Measurements from ENCODE around the gene TMIGD1.
"Not testable (repeated sequence)": the region's sequence is repeated elsewhere in the genome, so short reads cannot be mapped to it uniquely, and the experiment has no call there.

Gene TMIGD1

DNA sequence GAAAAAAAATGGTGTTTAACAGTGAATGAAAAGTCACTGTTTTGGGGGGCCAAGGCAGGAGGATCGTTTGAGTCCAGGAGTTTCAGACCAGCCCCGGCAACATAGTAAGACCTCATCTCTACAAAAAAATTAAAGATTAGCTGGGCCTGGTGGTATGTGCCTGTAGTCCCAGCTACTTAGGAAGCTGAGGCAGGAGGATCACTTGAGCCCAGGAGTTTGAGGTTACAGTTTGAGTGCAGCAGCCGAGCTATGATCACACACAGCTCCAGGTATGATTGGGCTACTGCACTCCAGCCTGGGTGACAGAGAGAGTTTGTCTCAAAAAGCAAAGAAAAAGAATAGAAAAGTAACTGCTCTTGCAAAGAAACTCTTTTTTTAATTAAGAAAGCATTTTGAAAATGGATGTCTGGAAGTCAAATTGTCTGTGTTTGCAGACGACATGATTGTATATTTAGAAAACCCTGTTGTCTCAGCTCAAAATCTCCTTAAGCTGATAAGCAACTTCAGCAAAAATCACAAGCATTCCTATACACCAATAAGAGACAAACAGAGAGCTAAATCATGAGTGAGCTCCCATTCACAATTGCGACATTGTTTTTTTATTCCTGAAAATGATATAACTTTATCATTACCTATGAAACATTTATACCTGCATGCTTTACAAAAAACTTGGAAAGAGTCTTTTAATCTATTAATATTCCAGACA lies 24.4 kb upstream of the TMIGD1 start:
- DNase-seq, result no peak

DNA sequence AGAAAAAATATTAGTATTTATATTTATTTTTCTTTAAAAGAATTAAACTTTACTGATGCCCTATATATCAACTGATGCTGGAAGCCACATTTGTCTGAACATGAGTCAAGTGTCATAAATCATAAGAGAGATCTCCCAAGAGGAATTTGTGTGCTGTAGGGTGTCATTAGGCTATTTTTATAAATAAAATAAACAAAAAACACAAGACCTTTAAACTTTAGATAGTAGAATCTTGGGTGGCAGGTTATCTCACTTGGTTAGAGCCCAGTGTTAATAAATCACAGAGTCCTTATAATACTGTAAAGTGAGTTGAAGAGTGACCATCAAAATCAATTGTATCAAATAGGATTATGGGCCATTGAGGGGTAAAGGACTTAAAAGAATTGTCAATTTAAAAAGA lies 23.6 kb upstream of the TMIGD1 start:
- DNase-seq, result no peak

DNA sequence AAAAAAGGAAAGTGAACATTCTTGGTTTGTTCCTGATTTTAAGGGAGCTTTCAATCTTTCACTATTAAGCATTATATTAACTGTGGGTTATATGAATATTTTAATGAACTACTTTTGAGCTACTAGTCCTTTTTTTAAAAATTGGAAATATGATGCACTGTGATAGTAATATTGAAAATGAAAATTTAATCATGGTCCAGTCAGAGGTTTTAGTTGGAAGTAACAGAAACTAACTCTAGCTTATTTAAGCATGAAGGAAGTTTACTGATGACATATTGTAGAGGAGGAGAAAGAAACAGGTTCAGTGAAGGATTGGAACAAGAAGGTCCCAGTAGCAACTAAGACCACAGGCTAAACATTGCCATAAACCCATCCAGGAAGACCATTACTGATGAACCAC lies 20.8 kb upstream of the TMIGD1 start:
- DNase-seq, result no peak

DNA sequence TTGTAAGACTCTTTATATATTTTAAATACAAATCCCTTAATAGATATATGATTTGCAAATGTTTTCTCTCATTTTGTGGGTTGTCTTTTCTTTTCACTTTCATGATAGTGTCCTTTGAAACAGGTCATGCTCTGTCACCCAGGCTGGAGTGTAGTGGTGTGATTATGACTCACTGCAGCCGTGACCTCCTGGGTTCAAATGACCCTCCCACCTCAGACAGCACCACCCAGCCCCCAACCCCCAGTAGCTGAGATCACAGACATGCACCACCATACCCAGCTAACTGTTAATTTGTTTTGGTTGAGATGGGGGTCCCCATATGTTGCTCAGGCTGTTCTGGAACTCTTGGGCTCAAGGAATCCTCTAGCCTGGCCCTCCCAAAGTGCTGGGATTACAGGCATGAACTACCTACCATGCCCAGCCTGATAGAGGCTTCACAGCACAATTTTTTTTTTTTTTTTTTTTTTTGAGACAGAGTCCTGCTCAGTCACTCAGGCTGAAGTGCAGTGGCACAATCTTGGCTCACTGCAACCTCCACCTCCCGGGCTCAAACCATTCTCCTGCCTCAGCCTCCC lies 18.5 kb upstream of the TMIGD1 start:
- DNase-seq, result no peak

DNA sequence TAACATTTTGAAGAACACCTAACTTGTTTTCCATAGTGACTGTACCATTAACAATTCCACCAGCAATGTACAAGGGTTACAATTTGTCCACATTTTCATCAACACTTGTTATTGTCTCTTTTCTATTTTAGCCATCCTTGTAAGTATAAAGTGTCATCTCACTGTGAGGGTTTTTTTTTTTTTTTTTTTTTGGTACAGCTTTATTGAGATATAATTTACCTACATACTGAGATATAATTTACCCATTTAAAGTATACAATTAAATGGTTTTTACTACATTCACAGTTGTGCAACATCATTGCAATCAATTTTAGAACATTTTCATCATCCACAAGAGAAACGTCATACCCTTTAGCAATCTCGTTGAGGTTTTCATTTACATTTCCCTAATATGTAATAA lies 17.9 kb upstream of the TMIGD1 start:
- DNase-seq, result no peak

DNA sequence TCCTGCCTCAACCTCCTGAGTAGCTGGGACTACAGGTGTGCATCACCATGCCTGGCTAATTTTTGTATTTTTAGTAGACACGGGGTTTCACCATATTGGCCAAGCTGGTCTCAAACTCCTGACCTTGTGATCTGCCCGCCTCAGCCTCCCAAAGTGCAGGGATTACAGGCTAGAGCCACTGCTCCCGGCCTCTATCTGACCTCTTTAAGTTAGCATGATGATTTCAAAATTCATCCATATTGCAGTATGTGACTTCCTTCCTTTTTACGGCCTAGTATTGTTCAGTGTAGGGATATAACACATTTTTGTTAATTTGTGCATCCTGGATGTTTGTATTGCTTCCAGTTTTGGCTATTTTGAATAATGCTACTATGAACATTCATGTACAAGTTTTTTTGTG lies 17.4 kb upstream of the TMIGD1 start:
- DNase-seq, result not testable (repeated sequence)

DNA sequence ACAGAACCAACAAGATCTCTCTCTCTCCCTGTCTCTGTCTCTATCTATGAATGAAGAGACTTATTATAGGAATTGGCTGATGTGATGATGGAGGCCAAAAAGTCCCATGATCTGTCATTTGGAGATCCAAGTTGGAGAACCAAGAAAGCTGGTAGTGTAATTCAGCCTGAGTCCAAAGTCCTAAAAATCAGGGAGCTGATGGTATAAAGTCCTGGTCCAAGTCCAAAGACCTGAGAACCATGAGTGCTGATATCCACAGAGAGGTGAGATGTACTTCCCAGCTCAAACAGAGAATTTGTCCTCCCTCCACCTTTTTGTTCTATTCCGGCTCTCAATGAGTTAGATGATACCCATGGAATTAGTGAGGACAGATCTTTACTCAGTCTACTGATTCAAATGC lies 15.4 kb upstream of the TMIGD1 start:
- DNase-seq, result no peak

DNA sequence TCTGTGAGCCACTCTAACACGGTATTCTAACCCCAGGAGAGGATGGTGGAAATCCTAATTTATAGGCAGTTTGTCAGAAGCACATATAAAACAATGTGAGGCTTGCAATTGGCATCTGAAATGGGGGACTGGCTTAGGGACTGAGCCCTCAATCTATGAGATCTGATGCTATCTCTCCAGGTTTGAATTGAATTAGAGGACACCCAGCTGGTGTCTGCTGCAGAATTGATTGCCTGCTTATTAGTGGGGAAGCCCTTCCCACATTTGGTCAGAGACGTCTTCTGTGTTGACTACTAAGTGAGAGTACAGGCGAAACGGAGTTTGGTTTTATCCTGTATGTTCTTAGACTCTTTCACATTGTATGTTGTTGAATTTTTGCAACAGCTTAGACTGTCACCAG lies 13.6 kb upstream of the TMIGD1 start:
- DNase-seq, result peak; percentile 33

DNA sequence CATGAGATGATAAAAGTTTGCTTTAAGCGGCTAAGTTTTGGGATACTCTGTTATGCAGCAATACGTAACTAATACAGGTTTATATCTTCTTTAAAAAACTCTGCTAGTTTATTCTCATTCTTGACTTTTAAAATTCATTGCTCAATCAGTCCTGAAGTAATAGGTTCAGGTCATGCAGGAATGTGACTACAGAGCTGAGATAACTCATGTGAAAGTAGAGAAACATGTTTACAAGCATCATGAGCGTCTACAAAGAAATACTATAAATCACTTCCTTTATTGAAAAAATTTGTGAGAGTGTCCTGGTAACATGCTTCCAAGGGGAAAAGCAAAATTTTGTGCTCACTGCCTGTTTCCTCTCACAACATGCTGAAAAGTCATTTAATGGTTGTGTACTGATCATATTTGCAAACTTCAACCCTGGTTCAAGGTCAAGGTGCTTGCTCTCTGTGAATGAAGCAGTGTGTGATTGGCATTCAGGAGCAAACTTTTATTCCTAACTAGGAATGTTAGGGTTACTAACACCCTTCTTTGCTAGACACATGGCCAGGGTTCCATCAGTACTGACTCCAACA lies 12.5 kb upstream of the TMIGD1 start:
- DNase-seq, result no peak

DNA sequence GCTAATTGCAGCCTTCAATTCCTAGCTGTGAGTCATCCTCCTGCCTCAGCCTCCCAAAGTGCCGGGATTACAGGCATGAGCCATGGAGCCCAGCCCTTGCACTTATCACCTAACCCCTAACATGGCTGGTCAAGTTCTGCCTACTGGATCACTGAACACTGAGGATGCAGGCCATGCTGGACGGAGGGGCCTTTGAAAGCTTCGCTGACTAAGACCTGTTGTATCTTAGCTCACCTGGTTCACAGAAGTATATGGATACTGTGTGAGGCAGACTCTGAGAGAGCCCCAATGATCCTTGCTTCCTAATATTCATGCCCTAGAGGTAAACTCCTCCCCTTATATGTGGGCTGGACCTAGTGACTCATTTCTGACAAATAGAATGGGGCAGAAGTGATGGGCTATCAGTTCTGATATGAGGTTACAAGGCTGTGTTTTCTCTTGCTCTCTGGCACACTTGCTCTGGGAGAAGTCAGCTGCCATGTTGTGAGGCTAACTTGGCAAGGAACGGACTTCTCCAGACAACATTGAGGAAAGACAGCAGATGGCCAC lies 11.7 kb upstream of the TMIGD1 start:
- no peak for DNase-seq

DNA sequence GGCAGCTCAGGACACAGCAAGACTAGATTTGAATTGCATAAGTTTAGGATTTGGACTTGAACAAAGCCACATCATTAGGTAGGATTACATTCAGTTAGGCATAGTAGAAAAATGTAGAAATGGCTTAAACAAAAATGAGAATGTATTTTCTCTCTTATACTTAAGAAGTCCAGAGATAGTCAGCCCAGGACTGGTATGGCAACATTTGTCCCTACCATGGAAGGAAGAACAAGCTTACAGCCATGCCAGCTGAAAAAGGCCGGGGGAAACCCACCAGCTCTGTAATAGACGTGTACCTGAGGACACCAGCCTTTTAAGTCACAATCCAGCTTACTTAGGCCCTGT lies 11.2 kb upstream of the TMIGD1 start:
- peak; percentile 66 for DNase-seq

DNA sequence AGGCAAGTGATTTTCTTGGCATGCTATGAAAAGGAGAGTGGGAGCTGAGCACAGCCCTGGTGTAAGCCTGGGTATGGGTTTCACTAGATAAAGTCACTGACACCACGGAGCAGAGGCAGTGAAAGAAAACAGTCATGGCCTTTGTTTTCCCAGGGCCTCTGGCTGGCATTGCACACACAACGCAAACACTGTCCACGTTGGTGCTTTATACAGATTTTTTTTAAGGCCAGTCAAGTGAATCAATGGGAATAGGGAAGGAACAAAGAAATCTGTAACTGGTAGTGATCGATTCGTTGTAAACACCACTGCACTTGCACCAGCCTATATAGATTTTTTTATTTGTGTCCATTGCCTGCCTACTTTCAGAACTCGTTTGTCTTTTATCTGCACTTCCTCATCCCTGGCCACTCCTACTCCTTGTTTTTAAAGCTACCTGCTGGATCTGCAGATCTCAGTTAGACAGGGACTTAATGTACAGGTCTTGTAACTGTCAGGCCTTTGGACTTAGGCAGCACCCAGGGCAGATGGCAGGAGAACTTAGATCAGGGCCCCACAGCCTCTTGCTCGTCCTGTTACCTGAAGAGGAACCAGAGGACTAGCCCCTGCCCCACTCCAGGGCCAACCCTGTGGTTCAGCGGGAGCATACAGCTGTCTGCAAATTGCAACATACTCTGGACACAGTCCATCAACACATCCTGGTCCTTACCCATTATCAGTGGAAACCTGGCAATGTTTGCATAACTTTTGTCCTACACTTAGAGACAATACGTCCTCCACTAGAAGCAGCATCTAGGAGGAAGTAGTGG lies 10.6 kb upstream of the TMIGD1 start:
- DNase-seq, result peak; percentile 90

DNA sequence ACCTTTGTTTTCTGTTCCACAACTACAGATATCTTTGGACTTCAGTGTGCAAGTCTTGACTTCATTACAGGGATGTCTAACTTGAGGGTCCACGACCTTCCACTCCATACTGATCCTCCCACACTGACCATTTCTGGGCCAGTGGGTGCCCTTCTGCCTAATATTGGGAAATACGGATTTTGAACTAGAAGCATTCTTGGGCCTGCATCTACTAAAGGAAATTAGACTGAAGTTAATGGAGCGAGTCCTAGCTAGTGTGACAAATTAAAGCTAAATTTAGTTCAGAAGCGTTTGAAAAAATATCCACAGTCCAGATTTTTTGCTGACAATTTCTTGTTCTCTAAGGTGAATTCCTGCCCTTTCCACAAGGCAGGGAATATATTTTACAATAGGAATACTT lies 9.9 kb upstream of the TMIGD1 start:
- no peak for DNase-seq

DNA sequence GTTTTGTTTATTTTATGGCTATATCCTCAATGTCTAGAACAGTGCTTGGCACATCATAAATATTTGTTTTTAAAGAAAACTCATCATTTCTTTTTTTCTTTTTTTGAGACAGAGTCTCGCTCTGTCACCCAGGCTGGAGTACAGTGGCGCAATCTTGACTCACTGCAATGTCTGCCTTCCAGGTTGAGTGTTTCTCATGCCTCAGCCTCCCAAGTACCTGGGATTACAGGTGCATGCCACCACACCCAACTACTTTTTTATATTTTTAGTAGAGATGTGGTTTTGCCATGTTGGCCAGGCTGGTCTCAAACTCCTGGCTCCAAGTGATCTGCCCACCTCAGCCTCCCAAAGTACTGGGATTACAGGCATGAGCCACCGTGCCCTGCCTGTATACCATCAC lies 9.4 kb upstream of the TMIGD1 start:
- DNase-seq, result not testable (repeated sequence)

DNA sequence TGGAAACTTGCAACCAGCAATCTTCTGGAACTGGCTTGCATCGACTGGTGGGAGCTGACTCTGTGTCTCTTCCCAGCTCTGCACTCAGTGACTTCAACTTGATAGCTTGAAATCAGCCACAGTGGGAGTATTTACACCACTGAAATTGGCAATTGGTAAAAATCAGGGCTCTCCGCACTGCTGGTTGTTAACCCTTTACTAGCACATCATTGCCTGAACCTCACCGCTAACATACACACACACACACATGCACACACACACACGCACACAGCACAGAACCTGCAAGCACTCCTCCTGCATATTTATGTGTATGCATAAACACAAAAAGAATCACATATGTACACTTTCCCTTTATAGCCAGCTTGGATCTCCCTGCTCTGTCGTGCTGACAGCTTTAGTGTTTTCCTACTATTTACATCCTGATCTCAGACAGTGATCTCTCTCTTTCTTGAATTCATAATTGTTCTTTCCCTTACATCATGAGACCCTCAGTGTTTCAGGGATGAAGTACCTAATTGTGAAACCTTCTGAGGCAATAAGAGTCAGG lies 7.9 kb upstream of the TMIGD1 start:
- no peak for DNase-seq

DNA sequence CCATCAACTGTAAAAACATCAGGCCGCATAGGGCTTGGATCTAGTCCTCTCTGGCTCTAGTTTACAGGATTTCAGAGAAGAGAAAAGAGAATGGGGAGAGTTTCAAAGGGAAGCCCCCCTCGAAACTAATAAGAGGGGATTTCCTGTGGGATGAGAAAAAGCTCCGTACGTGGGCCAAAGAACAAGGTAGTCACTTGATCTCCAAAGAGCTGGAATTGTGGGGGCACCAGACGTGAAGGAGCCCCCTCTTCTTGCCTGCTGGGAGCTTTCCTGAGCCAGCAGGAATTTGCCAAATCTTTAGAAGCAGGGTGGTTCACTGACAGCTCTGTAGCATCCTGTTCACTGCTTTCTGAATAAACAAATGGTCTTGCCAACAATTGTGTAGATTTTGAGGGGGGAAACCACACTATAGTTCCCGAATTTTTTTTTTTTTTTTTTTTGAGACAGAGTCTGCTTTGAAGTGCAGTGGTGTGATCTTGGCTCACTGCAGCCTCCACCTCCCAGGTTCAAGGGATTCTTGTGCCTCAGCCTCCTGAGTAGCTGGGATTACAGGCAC lies 7.0 kb upstream of the TMIGD1 start:
- DNase-seq, result no peak

DNA sequence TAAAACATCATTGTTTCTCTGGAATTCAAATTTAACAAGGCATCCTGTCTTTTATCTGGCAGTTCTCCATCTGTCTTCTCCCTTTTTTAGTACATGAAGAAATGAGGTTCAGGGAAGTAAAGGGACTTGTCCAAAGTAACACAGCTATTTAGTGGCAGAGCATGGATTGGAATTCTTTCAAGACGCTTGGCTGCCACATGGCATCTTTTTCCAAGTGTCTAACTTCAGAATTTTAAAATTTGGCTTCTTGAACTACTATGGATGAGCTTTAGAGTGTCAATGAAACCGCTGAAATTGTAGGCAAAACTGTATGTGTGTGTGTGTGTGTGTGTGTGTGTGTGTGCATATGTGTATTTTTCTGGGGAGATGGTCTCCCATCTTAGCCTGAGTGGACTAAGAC lies 5.2 kb upstream of the TMIGD1 start:
- no peak for DNase-seq

DNA sequence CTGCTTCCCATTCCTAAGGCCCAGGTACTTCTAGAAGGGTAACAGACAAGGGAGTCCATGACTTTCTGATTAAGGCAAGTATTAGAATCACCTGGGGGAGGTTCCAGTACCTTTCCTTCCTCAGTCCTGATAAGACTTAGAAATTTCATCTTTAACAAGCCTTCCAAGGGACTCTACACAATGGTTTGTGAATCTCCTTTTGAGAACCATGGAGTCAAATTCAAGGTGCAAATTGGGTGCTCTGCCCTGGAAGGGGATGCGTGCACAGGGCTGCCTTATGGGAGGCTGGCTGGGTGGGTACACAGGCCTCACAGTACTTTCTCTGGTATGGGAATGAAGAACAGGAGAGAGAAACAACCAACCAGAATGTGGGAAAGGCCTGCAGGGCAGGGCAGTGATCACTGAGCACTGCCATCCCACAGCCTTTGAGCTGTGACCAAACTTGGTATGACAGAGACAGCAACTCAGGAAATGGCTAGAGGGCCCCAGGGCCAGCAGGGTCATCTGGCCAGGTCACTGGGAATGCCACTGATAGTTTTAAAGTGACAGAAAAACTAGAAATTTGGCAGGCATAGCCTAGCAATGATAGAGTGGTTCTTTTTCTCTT lies 3.6 kb upstream of the TMIGD1 start:
- no peak for DNase-seq

DNA sequence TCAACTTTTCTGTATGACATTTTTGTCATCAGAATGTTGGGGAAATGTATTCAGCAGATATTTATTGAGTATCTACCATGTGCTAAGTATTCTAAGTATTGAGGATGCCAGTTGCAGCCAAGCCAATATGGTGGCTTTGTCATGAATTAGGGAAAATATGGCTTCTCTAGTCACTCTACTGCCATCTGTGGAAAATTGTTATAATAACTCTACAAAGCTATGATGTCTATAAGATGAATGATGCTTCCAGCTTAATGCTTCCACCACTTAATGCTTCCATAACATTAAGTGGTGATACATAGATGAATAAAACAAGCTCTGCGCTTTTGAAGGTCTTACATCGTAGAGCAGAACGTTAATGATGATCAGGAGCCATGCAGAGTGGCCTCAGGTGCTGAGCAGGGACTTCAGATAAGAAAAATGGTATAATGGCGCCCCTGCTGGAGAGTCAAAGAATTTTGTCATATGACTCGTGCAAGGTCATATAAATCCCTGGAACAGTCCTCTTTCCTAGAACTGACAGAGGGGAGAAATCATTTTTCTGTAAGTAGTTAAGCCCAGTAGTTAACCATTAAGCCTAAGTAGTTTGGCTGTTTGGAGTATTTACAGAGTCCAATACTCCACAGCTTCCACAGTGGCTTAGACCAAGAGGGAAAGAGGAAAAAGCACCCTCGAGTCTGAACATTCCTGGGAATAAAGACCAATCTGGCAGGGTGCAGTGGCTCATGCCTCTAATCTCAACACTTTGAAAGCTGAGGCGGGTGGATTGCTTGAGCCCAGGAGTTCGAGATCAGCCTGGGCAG lies 2.7 kb upstream of the TMIGD1 start:
- peak; percentile 81 for DNase-seq

DNA sequence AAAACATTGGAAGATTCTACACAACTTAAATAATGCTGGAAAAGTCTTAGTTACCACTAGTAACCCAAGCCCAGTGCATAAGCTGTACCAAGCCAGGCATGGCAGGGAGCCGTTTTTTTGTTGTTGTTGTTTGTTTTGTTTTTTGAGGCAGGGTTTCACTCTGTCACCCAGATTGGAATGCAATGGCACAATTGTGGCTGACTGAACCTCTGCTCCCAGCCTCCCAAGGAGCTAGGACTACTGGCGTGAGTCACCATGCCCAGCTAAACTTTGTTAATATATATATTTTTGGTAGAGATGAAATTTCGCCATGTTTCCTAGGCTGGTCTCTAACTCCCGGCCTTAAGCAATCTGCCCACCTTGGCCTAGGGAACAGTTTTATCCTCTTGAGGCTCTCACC lies 564 bp upstream of the TMIGD1 start:
- no peak for DNase-seq

DNA sequence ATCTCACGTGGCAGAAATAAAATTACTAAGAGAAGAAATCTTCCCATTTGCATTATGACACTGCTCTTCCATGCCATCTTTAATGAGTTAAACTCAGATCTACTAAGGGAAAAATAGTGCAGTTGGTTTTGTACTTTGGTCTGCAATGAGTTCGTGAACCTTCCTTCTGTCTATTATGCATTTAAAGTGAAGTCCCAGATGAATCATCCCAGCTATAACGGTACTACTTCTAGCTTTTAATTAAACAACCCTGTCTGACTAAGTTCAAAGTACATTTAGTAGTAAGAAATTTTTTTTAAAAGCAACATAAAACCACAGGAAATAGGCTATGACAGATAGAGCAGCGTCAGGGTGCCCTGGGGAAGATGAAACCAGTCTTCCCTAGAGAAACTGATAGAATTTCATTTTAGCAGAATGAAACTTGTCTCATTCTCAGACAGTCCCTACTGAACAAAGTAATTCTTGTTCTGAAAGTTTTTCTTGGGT lies 1.8 kb downstream of the TMIGD1 start:
- no peak for DNase-seq

DNA sequence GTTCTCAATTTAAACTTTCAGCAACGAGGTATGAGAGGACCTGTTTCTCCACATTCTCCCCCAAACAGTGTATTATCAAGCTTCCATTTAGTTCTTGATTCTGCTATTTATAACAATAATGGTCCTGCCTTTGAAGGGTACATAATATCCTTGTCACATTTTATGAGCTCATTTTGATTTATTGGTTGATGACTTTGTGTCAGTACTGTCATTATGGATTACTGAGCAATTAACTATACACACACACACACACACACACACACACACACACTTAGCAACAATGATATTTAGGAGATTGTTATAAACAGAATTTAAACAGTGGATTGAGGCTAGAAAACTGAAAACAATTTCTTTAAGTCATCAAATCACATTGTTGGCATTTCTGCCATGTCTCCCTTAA lies 7.0 kb downstream of the TMIGD1 start:
- DNase-seq, result no peak

All from NCI-H510A treated with DMSO at 0.1 percent for 48 hours (cell line).